ENCODE data around the gene RPS8. TPM values are rescaled to one million over a fixed set of nuclear protein-coding genes. Genes with fewer than 3 reads are reported as not detected.
A peak's percentile ranks its signal among the peaks of the same experiment; 100 is the strongest.

Gene RPS8
- total and polyA plus RNA-seq, 2 of the 8 experiments (the other 6 are each of a cell fraction or from before 2014, with no cell fraction given) = 2,261 to 2,407 TPM

GRCh38 chr1:44819196-44819607 is 43.9 kb downstream of the RPS8 start:
- Histone ChIP-seq H3K27ac (ENCODE audit: low read depth, low read length) (0 out of 2 replicates have a peak overlapping the region, but pooled peaks have one; percentile 100), H2AK5ac (ENCODE audit: low read depth, low read length) (no peak overlapping the region), H3K4me3 (ENCODE audit: extremely low read depth in 1 of 4, insufficient read depth in 2 of 4, low read depth in 3 of 4, low read length in 4 of 4) (peak overlapping the region; percentile 19 to 49 (median 41); a peak in 7 of 8 replicates), H3K4ac (replicated peaks; ENCODE audit: insufficient read length, low read depth, low read length) (no peak overlapping the region), H3K4me1 (replicated peaks in 1 of 4; ENCODE audit: control insufficient read depth in 3 of 4, insufficient read depth in 4 of 4, low read length in 3 of 4) (peaks cover 2 to 5% (median 3%) of the 10 kb centered on the region in 4 experiments; a peak in 5 of 7 replicates), H2BK120ac (replicated peaks; ENCODE audit: low read depth, low read length) (peak overlapping the region; percentile 73), H2BK20ac (ENCODE audit: low read length) (no peak overlapping the region), H4K91ac (replicated peaks; ENCODE audit: insufficient read length, low read length) (no peak overlapping the region), H4K8ac (ENCODE audit: extremely low read depth, insufficient read depth, low read length) (no peak overlapping the region), H2BK5ac (ENCODE audit: low read depth, low read length) (0 out of 2 replicates have a peak overlapping the region, but pooled peaks have one; percentile 54), H3K9me3 (ENCODE audit: insufficient read depth in 2 of 2, low read depth in 1 of 2, low read length in 1 of 2) (no peaks in the 10 kb centered on the region), H3K18ac (ENCODE audit: extremely low read depth, low read length) (peak overlapping the region; percentile 79; the same call in 1 of the 2 replicates), H3K4me2 (ENCODE audit: insufficient read depth in 1 of 2, low read depth in 2 of 2, low read length in 2 of 2) (peak overlapping the region; percentile 61 to 66), H3K23me2 (ENCODE audit: low read depth, low read length) (peaks cover 7% of the 10 kb centered on the region), H2BK15ac (ENCODE audit: low read length) (no peak overlapping the region), H3K27me3 (replicated peaks in 1 of 4; ENCODE audit: control insufficient read depth in 3 of 4, extremely low read depth in 1 of 4, insufficient read depth in 3 of 4, low read length in 3 of 4) (no peaks in the 10 kb centered on the region; a peak in 2 of 7 replicates), H3K9ac (replicated peaks in 1 of 4; ENCODE audit: extremely low read depth in 1 of 4, low read depth in 3 of 4, low read length in 3 of 4) (peak overlapping the region in 1 of 4 experiments; percentile 25; a peak in 1 of 7 replicates), H3K36me3 (ENCODE audit: control insufficient read depth in 2 of 4, insufficient read depth in 4 of 4, low read length in 3 of 4) (no peaks in the 10 kb centered on the region), H3K14ac (ENCODE audit: insufficient read length) (no peak overlapping the region), H2AFZ (ENCODE audit: low read length) (no peak overlapping the region), H3K79me2 (ENCODE audit: control insufficient read depth in 1 of 2, insufficient read depth in 2 of 2, low read length in 2 of 2) (no peaks in the 10 kb centered on the region), H3K79me1 (ENCODE audit: low read depth, low read length) (no peaks in the 10 kb centered on the region), H4K20me1 (replicated peaks in 1 of 2; ENCODE audit: control insufficient read depth in 1 of 2, insufficient read depth in 2 of 2, low read length in 2 of 2) (no peaks in the 10 kb centered on the region), H4K5ac (ENCODE audit: insufficient read length, low read depth, low read length) (no peak overlapping the region), H3K56ac (replicated peaks; ENCODE audit: insufficient read length, low read depth, low read length) (no peak overlapping the region), H2BK12ac (ENCODE audit: low read depth, low read length) (peak overlapping the region; percentile 60; the same call in 1 of the 2 replicates), H3K23ac (ENCODE audit: insufficient read length) (no peak overlapping the region)
- CTCF ChIA-PET (ENCODE audit: partially characterized antibody) = interaction anchor here (0.7 to 5.3 kb wide), 19 partner anchors 10 to 193 kb away, joined by 3 to 25 read pairs (median 6); partner anchors contain the start of genes BEST4, BTBD19, DYNLT4 and HECTD3
- TF ChIP-seq CREB1 (IDR thresholded peaks at IDR 0.05) = no peak
- peak; percentile 32; the same call in 1 of the 2 replicates for TF ChIP-seq PHF8 (conservative IDR thresholded peaks at IDR 0.05; ENCODE audit: low read depth, low read length)
- POLR2A ChIA-PET (ENCODE audit: partially characterized antibody) = interaction anchor here (0.6 to 16.6 kb wide), 65 partner anchors 11 to 1737 kb away, joined by 3 to 547 read pairs (median 4); partner anchors contain the start of genes BEST4, BTBD19, CCDC163 and DYNLT4
- DNase-seq (ENCODE audit: low read depth in 1 of 2, low spot score in 2 of 2) (no peak), FAIRE-seq (no peak)
- WGBS, 2 experiments (ENCODE audit: extremely low coverage in 1 of 2, insufficient coverage in 1 of 2, insufficient read length in 1 of 2, insufficient replicate concordance in 2 of 2, low coverage in 1 of 2, low lambda C conversion rate in 2 of 2, missing lambda C conversion rate in 1 of 2) = 26% methylated on average over 13 of the region's 13 CpGs; no CpG with 5 or more reads in 1 of the 2 experiments
